Activated CD4-positive, alpha-beta T cell treated with anti-CD3 and anti-CD28 coated beads, Interleukin-2, Interleukin-4, amounts not matched to agents 100 ng/mL and 50 ng/mL, durations not matched to agents 16 hours and 8 hours (primary cell): ENCODE data around the gene CTU2.

ENCODE experiments used
- DNase-seq: peaks from one replicate; pipeline ENCODE4 v3.0.0-alpha.2; 2020; ENCODE audit warnings: low spot score

The CTU2 gene

DNA sequence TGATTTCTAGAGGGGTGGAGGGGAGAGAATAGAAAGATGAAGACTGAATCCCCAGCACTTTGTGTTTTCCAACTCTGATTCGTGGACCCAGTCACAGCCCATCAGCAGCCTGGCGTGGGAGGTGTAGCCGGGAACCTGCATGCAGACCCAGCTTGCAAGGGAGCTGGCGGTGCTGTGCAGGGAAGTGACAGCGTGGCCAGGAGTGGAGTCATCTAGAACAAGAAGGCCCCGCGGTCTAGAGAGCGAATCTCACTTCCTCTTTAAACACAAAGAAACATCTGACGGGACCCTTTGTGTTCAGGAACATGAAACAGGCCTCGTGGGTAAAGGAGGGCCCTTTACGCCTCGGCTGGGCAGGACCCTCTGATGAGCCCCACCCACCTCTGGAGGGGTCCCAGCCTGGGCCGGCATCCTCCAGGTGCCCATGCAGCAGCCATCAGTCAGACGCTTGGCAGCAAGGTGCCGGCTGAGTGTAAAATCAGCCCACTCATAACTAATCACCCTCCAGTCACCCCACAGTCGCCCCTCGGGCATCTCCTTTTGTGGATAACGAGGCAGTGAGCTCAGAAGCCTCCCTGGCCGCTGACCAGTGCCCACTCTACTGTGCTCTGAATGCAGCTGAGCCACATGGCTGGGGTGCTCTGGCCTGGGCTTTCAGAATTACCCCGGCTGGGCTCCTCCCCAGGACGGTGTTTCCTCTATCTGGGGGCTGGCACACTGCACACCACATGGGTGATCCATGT is 24.4 kb upstream of the CTU2 start:
- peak; percentile 71 for DNase-seq

DNA sequence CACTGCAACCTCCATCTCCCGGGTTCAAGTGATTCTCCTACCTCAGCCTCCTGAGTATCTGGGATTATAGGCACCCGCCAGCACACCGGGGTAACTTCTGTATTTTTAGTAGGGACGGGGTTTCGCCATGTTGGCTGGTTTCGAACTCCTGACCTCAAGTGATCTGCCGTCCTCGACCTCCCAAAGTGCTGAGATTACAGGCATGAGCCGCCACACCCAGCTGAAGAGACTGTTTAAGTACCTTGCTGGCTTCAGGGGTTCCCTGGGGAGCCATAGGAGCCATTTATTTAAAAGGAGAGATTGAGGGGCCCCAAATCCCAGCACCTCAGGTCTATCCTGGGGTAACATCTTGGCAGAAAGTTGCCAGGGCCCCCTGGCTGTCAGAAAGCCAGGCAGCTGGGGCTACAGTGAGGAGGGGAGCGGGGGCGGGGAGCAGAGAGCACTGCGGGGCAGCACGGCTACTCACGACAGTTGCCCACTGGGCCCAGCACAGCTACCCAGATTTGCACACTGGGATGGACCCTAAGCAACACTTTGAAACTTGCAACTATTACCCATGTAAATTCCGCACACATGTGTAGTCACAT is 21.6 kb upstream of the CTU2 start:
- no peak for DNase-seq

DNA sequence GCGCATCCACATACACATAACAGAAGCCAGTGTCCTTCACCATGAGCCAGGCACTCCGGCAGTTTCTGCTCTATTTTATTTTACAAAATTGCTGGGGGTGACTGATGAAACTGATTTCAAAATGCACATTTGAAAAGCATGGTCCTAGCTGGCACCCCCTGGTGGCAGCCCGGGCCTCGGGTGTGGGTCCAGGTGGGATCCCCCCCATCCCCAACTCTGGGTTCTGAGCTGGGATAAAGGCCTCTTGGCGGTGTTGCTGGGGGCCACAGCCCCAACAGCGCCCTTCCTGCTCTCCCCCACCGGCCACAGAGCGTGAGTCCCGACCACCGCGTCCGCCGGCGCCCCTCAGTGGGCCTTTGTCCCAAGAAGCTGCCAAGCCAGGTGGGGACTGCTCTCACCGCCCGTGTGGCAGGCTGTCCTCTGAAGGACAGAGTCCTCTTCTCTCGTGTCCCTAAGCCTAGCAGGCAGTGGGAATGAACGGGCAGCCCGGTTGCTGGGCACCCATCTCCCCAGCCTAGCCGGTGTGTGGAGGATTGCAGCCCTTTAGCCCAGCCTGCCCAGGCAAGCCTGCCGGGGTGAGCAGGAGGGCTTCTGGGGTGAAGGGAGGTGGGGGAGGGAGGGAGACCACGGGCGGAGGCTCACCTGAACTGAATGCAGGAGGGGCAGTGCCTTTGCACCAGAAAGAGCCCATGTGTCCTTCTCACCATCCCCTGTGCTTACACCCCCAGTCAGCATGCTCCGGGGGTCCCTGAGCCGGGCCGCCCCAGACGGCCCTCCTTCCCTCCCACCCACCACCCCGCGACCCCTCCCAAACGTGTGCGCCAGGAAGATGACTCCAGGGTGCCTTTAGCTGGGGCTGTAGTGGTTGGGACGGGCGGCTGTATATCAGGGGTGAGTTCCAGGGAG is 20.9 kb upstream of the CTU2 start:
- DNase-seq, result no peak

DNA sequence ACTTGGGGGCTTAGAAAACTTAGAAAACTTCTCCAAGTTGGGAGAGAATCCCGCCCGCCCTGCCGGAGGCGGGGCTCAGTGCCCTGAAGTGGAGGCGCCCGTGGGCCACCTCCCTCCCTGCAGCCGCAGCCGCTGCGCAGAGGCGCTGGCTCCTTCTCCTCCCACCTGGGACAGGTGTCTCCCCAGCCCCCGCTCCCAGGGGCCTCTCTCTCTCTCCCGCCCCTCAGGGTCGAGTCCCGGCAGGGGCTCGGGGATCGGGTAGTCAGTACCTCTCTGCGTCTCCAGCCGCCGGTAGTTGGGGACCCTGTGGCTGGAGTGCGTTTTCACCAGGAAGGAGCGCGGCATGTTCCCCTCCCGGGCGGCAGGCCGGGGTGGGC is 20.3 kb upstream of the CTU2 start:
- DNase-seq, result no peak

DNA sequence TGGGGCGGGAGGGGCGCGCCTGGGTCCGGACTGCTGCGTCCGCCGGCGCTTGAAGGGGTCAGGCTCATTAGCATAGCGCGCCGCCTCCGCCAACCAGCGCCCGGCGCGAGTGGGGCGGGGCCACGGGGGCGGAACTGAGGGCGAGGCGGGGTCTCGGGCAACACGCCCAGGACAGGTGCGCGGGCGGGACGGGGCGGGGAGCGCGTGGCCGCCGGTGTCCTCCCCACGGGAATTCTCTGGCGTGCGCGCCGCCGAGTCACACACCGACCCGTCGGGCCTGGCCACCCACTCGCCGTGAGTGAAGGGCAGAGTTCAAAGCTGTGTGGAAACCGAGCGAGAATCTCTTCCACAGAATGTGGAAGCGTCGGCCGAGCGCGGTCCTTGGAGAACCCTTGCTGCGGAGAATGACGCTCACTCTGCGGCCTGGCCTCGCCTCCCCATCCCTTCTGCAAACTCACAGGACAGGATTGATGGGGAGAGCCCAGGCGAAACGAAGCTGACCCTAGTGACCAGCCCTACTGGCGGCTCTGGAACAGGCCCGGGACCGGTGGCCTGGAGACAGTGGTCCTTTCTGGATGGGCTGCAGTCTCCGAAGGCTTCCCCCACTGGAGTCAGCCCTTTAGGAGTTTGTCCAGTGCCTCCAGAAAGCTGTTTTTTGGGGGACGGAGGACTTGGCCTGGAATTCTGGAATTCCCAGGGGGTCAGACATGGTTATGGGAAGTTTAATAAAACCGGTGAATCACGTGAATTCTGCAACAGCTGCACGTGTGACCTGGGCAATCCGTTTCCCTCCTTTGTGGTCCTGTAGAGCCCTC is 19.7 kb upstream of the CTU2 start, which contains the start of gene SNAI3:
TSS of gene SNAI3 (minus strand) at position 69 of the 815 bp plus-strand sequence. CDS start 101 bp downstream, outside the sequence.
- peak; percentile 78 for DNase-seq

DNA sequence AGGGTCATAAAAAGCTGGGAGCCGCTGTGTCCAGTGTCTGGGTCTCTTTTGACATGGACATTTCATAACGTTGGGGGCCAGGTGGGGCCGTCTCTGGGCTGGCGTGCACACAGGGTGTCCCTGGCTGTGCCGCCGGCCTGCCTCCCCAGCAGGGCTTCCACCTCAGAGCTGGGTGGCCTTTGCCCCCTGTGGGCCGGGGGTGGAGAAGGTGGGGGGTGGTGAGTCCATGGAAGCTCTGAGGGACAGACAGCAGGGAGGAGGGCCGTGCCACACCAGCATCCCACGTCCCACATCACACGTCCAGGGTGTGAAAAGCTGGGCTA is 19.1 kb upstream of the CTU2 start:
- DNase-seq, result no peak

DNA sequence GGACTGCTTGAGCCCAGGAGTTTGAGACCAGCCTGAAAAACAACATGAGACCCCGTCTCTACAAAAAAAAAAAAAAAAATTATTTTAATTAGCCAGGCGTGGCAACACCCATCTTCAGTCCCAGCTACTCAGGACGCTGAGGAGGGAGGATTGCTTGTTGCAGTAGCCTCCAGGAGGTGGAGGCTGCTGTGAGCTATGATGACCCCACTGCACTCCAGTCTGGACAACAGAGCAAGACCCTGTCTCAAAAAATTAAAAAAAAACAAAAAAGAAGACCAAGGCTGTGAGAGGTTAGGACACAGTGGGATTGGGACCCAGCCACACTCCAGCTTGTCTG is 18.7 kb upstream of the CTU2 start:
- DNase-seq, result no peak

DNA sequence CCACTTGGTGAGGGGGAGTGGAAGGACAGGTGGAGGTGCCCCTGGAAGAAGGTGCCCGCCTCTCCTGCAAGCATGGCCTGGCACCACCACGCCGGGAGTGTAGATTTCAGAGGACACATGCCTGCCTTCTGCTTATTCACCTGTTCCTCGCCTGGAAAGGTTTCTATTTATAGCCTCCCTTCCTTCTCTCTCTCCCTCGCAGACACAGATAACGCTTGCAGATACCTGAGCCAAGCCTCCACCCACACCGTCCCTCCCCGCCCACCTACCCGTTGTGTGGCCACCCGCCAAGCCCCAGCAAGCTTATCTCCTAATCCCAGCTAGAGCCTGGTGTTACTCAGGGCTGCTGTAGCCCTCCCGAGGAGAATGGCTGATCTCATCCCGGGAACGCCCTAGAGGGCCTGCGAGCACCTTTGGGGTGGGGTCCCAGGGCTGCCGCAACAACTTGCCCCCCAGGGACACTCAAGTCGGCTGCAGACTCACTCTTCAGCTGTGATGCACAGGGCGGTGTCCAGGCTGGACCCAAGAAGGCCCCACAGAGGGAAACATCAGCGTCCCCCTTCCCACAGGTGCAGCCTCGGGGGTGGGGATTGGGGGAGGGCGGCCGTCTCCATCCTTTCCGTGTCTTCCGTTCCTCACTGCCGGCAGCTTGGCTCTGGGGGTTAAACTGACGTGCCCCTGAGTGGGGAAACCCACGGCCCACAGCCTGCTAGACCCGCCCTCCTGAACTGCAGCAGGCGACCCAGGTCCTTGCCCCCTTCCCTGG is 18.1 kb upstream of the CTU2 start:
- no peak for DNase-seq

DNA sequence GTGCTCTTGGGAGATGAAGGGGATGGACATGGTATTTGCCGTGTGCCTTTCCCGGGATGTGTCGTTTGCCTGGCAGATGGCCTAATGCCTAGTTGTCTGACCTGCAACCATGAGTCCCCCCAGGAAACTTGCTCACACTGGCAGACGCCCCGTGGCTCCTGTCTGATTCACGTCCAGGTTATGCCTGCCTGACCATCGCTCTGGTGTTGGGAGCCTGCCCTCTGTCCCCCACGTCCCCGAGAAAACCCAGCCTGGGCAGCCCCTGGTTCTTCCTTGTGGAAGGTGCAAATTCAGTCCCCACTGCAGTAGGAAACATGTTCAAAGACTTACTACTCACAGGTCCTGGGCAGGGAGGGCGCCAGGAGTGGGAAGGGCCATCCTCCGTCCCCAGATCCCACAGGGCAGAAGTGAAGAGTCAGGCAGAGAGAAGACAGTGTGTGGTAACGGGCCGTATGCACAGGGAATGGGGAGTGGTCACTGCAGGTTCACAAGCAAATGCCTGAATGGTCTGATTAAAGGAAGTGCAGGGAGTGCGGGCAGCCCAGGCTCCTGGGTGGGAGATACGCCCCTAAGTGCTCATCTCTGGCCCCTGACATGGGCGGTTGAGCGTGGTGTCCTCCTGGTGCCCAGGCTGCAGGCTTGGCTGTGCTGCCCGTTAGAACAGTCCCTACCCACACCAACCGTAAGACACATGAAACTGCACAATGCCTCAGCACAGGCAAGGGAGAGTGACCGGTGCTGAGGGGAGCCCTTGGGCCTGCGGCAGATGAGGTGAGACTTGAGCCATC is 15.8 kb upstream of the CTU2 start:
- DNase-seq, result no peak

DNA sequence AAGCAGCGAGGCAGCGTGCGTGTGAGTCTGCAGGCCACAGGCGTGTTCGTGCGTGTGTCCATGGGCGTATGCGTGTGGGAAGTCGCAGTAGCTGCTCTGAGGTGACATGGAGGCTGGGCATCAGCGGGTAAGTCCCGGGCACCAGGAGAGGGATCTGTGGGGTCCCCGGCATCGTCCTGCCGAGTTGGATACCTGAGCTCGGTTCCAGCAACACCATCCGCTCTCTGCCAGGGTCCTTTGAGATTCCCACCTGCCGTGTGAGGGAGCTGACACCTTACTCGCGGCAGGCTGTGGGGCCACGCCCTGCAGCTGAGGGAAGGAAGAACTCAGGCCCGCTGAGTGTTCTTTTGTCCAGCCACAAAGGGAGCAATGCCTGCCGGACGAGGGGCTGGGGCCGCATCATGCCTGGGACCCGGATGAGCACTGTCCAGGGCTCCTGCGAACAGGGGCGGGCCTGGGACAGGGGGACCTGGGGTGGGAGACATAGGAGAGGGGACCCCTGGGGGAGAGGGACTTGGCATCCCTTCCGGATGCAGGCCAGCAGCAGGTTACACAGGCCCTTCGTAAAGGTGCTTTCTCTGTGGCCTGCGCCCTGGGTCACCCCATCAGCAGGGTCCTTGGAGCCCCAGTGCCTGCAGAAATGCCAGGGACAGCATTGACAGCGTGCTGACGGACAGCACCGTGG is 15.0 kb upstream of the CTU2 start:
- no peak for DNase-seq

DNA sequence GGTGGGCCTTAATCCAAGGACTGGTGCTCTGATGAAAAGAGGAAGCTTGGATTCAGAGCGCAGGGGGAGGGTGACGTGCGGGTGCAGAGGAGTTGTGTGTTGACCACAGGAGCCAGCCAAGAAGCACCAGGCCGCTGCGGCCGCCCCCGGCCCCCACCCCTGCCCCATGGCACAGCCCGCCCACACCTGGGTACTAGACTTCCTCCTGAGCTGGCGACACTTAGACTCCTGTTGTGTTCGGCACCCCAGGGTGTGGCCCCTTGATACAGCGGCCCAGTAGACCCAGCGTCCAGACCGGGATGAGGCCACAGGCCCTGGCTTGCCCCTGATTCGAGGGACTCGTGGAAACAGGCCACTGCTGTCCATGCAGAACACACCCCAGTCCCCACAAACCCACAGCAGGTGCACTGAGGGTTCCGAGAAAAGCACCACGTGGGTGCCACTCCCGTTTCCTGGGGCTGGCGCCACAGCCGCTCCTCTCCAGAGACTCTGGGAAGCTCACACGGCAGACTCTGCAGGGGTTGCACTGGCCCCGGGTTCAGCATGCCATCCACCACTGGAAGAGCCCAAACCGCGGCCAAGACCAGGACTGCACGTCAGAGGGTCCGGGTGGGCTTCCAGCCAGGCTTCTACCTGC is 14.3 kb upstream of the CTU2 start:
- DNase-seq, result no peak

DNA sequence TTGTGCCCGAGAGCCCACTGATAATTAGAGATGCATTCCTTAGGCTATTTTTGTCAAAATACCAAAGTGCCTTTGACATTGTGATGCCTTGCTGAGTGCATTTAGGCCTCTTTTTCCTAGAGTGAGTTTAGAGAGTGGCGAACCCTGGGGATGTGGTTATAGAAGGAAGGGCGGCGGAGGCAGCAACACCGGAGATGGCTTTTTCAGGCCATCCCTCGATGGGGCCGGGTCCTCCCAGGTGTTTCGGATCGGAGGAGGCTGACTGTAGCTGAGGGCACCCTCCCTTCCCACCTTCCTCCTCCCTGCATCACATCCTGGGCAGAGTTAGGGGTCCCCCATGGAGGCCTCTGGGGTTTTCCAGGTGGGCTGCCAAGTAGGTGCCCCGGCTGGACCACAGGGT is 13.4 kb upstream of the CTU2 start:
- DNase-seq, result no peak

DNA sequence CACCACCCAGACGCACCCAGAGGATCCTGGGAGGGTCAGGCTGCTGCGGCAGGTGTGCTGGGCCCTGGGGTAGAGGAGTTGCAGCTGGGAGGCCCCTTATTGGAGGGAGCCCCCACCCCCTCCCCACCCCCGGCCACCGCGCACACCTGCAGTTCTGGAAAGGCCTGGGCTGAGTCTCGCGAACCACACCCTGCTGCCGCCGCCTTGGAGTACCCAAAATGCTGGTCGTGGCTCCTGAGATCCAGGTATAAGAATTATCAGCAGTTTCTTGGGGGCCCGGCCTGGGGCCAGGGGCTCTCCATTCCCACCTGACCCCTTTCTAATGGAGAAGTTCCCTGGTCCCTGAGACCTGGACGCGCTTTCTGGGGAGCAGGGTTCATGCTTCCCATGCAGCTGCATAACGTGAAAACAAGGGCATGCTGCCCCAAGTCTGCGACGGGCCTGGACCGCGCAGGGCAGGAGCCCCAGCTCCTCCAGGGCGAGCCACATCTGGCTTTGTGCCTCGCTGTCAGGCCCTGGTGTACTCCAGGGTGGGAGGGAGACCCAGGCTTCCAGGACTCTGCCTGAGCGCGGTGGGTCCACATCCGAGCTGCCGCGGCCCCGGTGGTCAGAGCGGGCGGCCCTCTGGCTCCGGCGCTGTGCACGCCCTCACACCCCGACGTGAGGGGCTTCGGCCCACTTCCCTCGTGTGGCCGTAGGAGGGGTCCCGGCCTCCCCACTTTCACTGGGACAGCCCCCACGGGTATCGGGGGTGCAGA is 12.7 kb upstream of the CTU2 start:
- no peak for DNase-seq

DNA sequence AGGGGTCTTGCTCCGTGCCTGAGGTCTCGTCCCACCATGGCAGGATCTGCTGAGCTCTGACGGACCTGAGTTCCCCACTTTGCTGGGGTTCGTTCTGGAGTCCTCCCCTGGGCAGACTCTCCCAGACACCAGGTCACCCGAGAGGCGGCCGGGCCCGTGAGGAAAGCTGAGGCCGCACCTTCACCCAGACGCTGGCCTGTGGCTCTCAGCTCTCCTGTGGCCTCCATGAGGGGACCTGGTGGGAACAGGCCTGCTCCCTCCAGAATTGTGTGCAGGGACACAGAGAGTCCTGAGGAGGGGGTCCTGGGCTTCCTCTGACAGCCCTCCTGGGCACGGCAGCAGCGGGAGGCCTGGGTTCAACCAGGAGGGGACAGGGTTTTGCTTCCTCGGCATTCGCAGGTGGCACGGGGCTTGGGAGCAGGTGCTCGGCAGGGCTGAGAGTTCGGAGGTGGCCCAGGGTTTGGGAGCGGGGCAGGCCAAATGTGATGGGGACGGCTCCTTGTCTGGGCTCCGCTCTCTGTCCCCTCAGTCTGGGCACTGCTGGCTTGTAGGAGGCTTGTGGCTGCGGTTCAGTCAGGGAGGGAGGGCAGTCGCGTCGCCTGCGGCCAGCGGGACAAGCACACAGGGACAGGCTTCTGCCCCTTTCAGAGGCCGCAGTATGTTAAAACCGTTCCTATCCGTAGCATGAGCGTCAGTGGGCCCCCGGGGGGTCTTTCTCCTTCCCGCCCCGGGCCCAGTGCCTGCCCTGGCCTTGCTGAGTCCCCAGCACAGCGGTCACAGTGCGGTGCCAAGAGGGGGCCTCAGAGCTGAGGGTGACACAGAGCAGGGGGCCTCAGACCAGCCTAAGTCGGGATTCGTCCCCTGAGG is 11.8 kb upstream of the CTU2 start:
- no peak for DNase-seq

DNA sequence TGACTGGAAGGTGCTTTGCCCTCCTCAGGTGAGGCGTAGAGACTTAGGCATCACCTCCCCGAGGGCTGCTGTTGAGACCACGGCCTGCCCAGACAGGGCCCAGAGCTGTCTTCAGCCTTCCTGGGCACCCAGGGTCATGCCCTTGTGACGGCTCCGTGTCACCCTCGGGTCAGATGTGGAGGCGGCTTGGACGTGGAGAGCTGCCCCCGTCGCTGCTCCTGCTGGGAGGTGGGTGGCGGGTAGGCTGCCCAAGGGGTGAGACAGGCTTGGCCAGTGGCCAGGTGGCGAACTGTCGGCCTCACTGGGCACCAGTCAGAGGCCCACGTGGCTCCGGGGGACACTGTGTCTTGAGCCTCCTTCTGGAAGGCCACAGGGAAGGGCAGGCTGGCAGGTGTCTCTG is 11.1 kb upstream of the CTU2 start:
- no peak for DNase-seq

DNA sequence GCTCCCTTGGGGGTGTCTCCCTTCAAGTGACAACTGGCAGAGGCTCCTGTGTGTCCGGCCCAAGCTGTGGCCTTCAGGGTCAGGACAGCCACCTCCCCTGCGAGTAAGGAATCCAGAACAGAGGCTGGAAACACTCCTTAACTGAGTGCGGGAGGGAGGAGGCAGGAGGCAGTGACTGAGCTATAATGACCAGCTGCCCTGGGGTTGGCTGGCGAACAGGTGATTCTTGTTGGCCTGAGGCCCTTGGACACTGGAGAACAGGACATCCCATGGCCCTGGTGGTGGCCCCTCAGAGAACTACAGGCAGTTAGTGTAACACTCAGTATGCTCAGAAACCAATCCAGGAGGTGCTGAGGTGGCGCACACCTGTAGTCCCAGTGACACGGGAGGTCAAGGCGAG is 10.6 kb upstream of the CTU2 start:
- DNase-seq, result no peak

DNA sequence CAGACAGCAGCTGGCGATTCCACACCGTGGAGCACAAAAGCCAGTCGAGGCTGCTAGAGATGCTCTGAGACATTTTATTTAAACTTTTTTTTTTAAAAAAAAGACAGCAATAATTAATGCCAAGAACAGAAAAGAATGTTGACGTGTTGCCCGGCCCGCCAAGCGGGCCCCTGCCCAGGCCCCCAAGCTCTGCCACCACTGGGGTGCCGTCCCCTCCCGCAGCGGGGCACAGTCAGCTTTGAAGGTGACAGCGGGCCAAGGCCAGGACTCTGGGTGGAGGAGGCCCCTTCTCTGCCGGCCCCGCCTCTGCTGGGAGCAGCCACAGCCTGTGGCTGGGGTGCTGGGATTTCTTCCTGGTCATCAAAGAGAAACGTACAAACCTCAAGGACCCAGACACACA is 9.9 kb upstream of the CTU2 start:
- no peak for DNase-seq
